HS-5 (cell line): ENCODE measurements around the gene EEF1AKMT4.

Experiments used
- DNase-seq: peaks from one replicate; pipeline ENCODE4 v3.0.0-alpha.2; 2012; ENCODE audit warnings: low read depth

EEF1AKMT4 gene

DNA sequence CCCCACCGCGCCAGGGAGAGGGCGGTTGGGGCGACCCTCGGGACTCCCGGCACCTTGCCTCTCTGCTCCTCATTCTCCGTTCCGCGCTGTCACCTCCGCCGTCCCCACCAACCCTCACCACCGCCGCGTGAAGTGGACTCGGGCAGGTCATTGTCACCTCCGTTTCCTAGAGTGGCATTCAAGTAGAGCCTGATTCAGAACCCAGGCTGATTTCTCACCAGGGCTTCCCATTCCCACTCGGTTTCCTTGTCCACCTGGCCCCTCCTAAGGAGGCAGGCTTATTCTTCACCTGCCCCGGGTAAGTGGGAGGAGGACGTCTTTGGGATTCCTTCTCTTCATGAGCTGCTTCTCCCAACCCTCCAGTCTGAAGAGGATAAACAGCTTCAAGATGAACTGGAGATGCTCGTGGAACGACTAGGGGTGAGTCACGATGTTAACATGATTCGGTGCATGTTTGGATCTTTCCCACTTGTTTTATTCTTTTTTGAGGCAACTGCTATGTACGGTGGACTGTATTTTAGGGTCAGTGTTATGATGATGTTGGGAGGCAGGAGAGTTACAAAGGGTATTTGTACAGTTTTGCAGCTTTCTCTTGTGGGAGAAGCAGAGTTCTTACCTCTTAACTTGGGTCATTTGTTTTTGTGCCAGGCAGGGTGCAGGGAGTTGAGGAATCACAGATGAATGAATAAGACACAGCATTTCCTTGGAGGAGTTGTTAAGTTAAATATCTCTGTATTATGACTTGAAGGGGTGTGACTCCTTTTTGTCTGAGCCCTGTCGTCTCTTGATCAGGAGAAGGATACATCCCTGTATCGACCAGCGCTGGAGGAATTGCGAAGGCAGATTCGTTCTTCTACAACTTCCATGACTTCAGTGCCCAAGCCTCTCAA lies 50.3 kb downstream of the EEF1AKMT4 start:
- DNase-seq: peak; percentile 14

GRCh38 chr3:184300378-184300720 lies 50.9 kb downstream of the EEF1AKMT4 start:
- peak; percentile 84 for DNase-seq

- no peak for DNase-seq
Observed at GRCh38 chr3:184305577-184305976, 56.1 kb downstream of the EEF1AKMT4 start.

GRCh38 chr3:184306341-184306972 lies 57.0 kb downstream of the EEF1AKMT4 start:
- DNase-seq: no peak

DNA sequence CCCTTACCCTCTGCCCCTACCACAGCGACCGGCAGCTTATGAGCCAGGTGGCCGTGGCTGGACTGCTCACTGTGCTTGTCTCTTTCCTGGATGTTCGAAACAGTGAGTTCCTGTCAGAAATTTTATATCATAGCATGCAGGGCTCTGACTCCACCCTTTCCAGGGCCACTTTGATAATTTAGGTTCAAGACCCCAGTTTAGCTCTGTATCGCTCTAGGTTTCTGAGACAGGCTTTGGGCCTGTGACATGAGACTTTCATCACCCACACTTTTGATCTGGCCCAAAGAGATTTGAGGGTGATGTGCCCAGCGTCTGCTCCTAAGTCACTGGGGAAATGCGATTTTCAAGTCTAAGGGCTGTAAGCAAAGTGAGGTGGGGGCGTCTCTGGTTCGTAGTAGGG lies 58.4 kb downstream of the EEF1AKMT4 start:
- DNase-seq: no peak
